Adrenal gland (tissue), 5 donors: Measurements from ENCODE around the gene DDX46.

Experiments used
- POLR2A ChIP-seq, 2 donors: fragments of 450-650 bp; IDR thresholded peaks; one replicate each; pipeline ENCODE4 v1.6.1; 2017; ENCODE audit warnings: antibody characterized with exemption in 2 of 2, mild to moderate bottlenecking in 2 of 2, moderate library complexity in 1 of 2
- TF ChIP-seq, protein P1 (sequence below), 6 experiments: fragments of 450-650 bp in 4 of 6; fragments of 200-600 bp in 2 of 6; sonication (generic) in 1 of 6; IDR thresholded peaks; 1 replicate in 5 of 6; 2 replicates in 1 of 6; pipeline versions ENCODE4 v1.5.1 to v1.8.0; 2016 to 2021; ENCODE audit warnings: antibody characterized with exemption in 6 of 6, mild to moderate bottlenecking in 2 of 6, moderate library complexity in 1 of 6
- donor health status: DM: no; HTN: no; CAD: no.

DNA sequence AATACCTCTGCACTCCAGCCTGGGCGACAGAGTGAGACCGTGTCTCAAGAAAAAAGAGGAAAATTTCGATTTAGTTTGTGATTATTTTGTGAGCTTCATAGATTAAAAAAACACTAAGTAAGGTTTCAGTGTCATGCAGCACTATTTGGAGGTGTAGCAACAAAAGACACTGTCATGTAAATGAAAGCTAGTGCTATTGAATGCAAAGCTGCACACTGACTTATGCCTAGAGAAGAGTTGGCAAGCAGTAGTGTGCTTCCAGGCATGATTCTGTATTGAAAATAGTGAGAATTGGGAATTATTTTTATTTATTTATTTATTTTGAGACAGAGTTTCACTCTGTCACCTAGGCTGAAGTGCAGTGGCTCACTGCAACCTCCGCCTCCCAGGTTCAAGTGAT lies 34.5 kb downstream of the DDX46 start:
- TF ChIP-seq, protein P1, sequence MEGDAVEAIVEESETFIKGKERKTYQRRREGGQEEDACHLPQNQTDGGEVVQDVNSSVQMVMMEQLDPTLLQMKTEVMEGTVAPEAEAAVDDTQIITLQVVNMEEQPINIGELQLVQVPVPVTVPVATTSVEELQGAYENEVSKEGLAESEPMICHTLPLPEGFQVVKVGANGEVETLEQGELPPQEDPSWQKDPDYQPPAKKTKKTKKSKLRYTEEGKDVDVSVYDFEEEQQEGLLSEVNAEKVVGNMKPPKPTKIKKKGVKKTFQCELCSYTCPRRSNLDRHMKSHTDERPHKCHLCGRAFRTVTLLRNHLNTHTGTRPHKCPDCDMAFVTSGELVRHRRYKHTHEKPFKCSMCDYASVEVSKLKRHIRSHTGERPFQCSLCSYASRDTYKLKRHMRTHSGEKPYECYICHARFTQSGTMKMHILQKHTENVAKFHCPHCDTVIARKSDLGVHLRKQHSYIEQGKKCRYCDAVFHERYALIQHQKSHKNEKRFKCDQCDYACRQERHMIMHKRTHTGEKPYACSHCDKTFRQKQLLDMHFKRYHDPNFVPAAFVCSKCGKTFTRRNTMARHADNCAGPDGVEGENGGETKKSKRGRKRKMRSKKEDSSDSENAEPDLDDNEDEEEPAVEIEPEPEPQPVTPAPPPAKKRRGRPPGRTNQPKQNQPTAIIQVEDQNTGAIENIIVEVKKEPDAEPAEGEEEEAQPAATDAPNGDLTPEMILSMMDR (IDR thresholded peaks at IDR 0.05), result no peak
- no peak for TF ChIP-seq POLR2A (IDR thresholded peaks at IDR 0.05)
